ENCODE data around the gene FAM162A.

DNA sequence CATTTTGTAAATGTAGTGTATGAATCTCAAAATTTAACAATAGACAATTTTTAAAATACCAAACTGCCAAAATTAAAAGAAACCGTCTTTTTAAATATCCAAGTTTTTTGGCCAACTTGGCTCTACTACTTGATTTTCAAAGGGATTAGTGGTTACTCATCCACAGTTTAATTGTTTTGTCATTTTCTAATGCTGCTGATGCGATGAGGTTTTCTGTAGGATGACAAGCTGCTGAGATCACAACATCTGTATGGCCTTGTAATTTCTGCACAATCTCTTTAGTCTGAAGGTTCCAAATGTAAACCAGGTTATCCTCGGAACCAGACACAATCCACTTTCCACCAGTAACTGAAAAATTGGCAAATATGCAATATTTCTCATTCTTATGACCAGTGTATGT, 30.4 kb downstream of the FAM162A start:
- TF ChIP-seq OSR1 (CRISPR knock-in tag; IDR thresholded peaks at IDR 0.05) (no peak), ZC3H10 (CRISPR knock-in tag; IDR thresholded peaks at IDR 0.05) (no peak), ZFP3 (CRISPR knock-in tag; IDR thresholded peaks at IDR 0.05) (no peak)
- TF ChIP-seq, protein P1, sequence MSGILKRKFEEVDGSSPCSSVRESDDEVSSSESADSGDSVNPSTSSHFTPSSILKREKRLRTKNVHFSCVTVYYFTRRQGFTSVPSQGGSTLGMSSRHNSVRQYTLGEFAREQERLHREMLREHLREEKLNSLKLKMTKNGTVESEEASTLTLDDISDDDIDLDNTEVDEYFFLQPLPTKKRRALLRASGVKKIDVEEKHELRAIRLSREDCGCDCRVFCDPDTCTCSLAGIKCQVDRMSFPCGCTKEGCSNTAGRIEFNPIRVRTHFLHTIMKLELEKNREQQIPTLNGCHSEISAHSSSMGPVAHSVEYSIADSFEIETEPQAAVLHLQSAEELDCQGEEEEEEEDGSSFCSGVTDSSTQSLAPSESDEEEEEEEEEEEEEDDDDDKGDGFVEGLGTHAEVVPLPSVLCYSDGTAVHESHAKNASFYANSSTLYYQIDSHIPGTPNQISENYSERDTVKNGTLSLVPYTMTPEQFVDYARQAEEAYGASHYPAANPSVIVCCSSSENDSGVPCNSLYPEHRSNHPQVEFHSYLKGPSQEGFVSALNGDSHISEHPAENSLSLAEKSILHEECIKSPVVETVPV (CRISPR knock-in tag; IDR thresholded peaks at IDR 0.05), result no peak
